ENCODE data around the gene AVPR1B.

DNA sequence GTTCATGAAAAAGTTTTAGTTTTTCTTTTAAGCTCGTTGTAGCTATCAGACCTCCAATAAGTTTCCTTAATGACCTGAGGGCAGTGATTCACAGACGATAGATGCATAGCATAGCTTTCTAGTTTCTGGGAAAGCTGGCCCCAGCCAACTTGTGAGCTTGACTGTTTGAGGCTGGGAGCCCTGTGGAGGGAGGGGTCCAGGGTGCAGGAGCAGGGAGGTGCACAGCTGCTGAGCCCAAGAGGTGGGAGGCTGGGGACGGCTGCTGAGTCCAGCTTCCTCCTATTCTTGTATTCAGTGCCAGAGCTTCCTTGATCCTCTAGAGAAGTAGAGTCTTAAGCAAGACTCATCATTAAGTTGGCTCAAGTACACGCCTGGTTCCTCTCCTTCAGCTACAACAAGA, 11.0 kb upstream of the AVPR1B start:
- TF ChIP-seq, protein P1, sequence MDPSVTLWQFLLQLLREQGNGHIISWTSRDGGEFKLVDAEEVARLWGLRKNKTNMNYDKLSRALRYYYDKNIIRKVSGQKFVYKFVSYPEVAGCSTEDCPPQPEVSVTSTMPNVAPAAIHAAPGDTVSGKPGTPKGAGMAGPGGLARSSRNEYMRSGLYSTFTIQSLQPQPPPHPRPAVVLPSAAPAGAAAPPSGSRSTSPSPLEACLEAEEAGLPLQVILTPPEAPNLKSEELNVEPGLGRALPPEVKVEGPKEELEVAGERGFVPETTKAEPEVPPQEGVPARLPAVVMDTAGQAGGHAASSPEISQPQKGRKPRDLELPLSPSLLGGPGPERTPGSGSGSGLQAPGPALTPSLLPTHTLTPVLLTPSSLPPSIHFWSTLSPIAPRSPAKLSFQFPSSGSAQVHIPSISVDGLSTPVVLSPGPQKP (IDR thresholded peaks at IDR 0.05; ENCODE audit: low read depth, low read length), result no peak
- no peak for TF ChIP-seq CTCF (IDR thresholded peaks at IDR 0.05)
- no peak for TF ChIP-seq PHF8 (IDR thresholded peaks at IDR 0.05; ENCODE audit: borderline replicate concordance, low read depth)
- TF ChIP-seq, protein P2, sequence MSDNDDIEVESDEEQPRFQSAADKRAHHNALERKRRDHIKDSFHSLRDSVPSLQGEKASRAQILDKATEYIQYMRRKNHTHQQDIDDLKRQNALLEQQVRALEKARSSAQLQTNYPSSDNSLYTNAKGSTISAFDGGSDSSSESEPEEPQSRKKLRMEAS (IDR thresholded peaks at IDR 0.05), result no peak
- TF ChIP-seq JUNB (IDR thresholded peaks at IDR 0.05), result no peak
- no peak for TF ChIP-seq CHD4 (IDR thresholded peaks at IDR 0.05; ENCODE audit: borderline replicate concordance)
- no peak for TF ChIP-seq POLR2A (IDR thresholded peaks at IDR 0.05; ENCODE audit: low read length)
- TF ChIP-seq, protein P3, sequence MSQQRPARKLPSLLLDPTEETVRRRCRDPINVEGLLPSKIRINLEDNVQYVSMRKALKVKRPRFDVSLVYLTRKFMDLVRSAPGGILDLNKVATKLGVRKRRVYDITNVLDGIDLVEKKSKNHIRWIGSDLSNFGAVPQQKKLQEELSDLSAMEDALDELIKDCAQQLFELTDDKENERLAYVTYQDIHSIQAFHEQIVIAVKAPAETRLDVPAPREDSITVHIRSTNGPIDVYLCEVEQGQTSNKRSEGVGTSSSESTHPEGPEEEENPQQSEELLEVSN (IDR thresholded peaks at IDR 0.05; ENCODE audit: borderline replicate concordance, low read depth), result no peak
- no peak for TF ChIP-seq KDM5A (IDR thresholded peaks at IDR 0.05)
- no peak for TF ChIP-seq EP300 (IDR thresholded peaks at IDR 0.05)
- no peak for TF ChIP-seq RFX5 (IDR thresholded peaks at IDR 0.05)
